SK-N-SH (cell line): ENCODE results near the gene FCRLB. TPM values are rescaled to one million over a fixed set of nuclear protein-coding genes. Genes with fewer than 3 reads are reported as not detected.
A peak's percentile ranks its signal among the peaks of the same experiment; 100 is the strongest.

Experiments used
- CTCF ChIA-PET: fragments of 300-600, 350-600 bp; formaldehyde crosslinking; extraction: SDS; loops from one replicate; lab custom pipeline; 2021; lab: Yijun Ruan, JAX
- POLR2A ChIA-PET: fragments of 350-600 bp; sonication (Branson Sonifier 250); formaldehyde crosslinking; extraction: SDS; loops from one replicate; lab custom pipeline; 2020; ENCODE audit warnings: antibody characterized with exemption, inconsistent platforms; lab: Yijun Ruan, JAX
- DNase-seq: peaks from one replicate; pipeline ENCODE4 v3.0.0; 2012
- H2AFZ ChIP-seq: fragments of 200-600 bp; sonication (generic); 2 replicates; pipeline ENCODE4 v1.8.1; 2016; ENCODE audit warnings: antibody characterized with exemption, mild to moderate bottlenecking, low read depth
- H3F3A ChIP-seq: fragments of 200-600 bp; sonication (generic); replicated peaks from 2 replicates; pipeline ENCODE3; 2016; ENCODE audit warnings: antibody characterized with exemption, mild to moderate bottlenecking; ENCODE audit not compliant: insufficient read depth
- H3K27ac ChIP-seq, 2 experiments: fragments of 200-500 bp in 1 of 2; fragments of 200-600 bp in 1 of 2; sonication (Bioruptor generic) in 1 of 2; sonication (generic), shearing (Covaris generic) in 1 of 2; 2 replicates each; pipeline versions ENCODE4 v1.5.1 to v1.6.1; 2014 to 2016; ENCODE audit warnings: low read depth in 2 of 2, inconsistent platforms in 1 of 2, low read length in 1 of 2, mild to moderate bottlenecking in 1 of 2, mixed read lengths in 1 of 2
- H3K27me3 ChIP-seq: fragments of 200-600 bp; sonication (generic), shearing (Covaris generic); 2 replicates; pipeline ENCODE4 v1.6.1; 2016; ENCODE audit warnings: mixed run types; ENCODE audit not compliant: insufficient read depth
- H3K36me3 ChIP-seq, 2 experiments: fragments of 200-500 bp in 1 of 2; fragments of 200-600 bp in 1 of 2; sonication (Bioruptor generic) in 1 of 2; sonication (generic) in 1 of 2; replicated peaks in 1 of 2; 2 replicates each; pipeline versions ENCODE3 to v1.5.1; 2014 to 2016; ENCODE audit warnings: low read length in 1 of 2, mild to moderate bottlenecking in 1 of 2; ENCODE audit not compliant: insufficient read depth in 2 of 2, control insufficient read depth in 1 of 2
- H3K4me1 ChIP-seq, 2 experiments: fragments of 200-500 bp in 1 of 2; fragments of 200-600 bp in 1 of 2; sonication (Bioruptor generic) in 1 of 2; sonication (generic), shearing (Covaris generic) in 1 of 2; 2 replicates each; pipeline versions ENCODE4 v1.5.1 to v1.6.1; 2014 to 2016; ENCODE audit warnings: low read depth in 1 of 2, low read length in 1 of 2, mixed run types in 1 of 2; ENCODE audit not compliant: insufficient read depth in 2 of 2, control insufficient read depth in 1 of 2
- H3K4me2 ChIP-seq: fragments of 200-600 bp; sonication (generic), shearing (Covaris generic); 2 replicates; pipeline ENCODE4 v1.6.1; 2017; ENCODE audit warnings: mixed run types
- H3K4me3 ChIP-seq, 2 experiments: fragments of 200-500 bp in 1 of 2; fragments of 200-600 bp in 1 of 2; sonication (Bioruptor generic) in 1 of 2; sonication (generic), shearing (Covaris generic) in 1 of 2; 2 replicates each; pipeline versions ENCODE4 v1.5.1 to v1.8.1; 2014 to 2016; ENCODE audit warnings: low read depth in 2 of 2, inconsistent platforms in 1 of 2, low read length in 1 of 2, mild to moderate bottlenecking in 1 of 2, mixed read lengths in 1 of 2, moderate library complexity in 1 of 2
- H3K79me2 ChIP-seq: fragments of 200-600 bp; sonication (generic); 2 replicates; pipeline ENCODE4 v1.8.1; 2017; ENCODE audit warnings: mild to moderate bottlenecking; ENCODE audit not compliant: insufficient read depth
- H3K9ac ChIP-seq: fragments of 200-600 bp; sonication (generic); 2 replicates; pipeline ENCODE4 v1.6.1; 2017; ENCODE audit warnings: mixed run types
- H3K9me2 ChIP-seq: fragments of 200-600 bp; sonication (generic); 2 replicates; pipeline ENCODE4 v1.6.1; 2017; ENCODE audit warnings: mixed run types
- H3K9me3 ChIP-seq: fragments of 200-600 bp; sonication (generic); 2 replicates; pipeline ENCODE4 v1.6.1; 2017; ENCODE audit warnings: mixed run types, mild to moderate bottlenecking, moderate library complexity
- H4K20me1 ChIP-seq: fragments of 200-600 bp; sonication (generic); 2 replicates; pipeline ENCODE4 v1.6.1; 2017; ENCODE audit warnings: mild to moderate bottlenecking, mixed run types; ENCODE audit not compliant: insufficient read depth
- ELF1 ChIP-seq: IDR thresholded peaks from 2 replicates; pipeline ENCODE4 v1.4.0; 2012
- EP300 ChIP-seq, 2 experiments: IDR thresholded peaks; 2 replicates each; pipeline versions ENCODE4 v1.4.0 to v1.6.1; 2012; ENCODE audit warnings: borderline replicate concordance in 1 of 2, low read depth in 1 of 2, low read length in 1 of 2
- GABPA ChIP-seq: IDR thresholded peaks from 2 replicates; pipeline ENCODE4 v1.4.0; 2012; ENCODE audit warnings: low read depth, mild to moderate bottlenecking
- JUND ChIP-seq: IDR thresholded peaks from 2 replicates; pipeline ENCODE4 v1.4.0; 2012
- MXI1 ChIP-seq: IDR thresholded peaks from 2 replicates; pipeline ENCODE4 v1.6.1; 2012; ENCODE audit warnings: mild to moderate bottlenecking, low read depth, low read length, improper control_type of control experiment
- NFIC ChIP-seq: IDR thresholded peaks from 2 replicates; pipeline ENCODE4 v1.4.0; 2012; ENCODE audit warnings: borderline replicate concordance
- POLR2AphosphoS5 ChIP-seq: IDR thresholded peaks from 2 replicates; pipeline ENCODE4 v1.6.1; 2012; ENCODE audit warnings: low read depth, low read length
- RAD21 ChIP-seq: IDR thresholded peaks from 2 replicates; pipeline ENCODE4 v1.6.1; 2012; ENCODE audit warnings: mild to moderate bottlenecking, low read length
- RCOR1 ChIP-seq: fragments of 150-350 bp; IDR thresholded peaks from 2 replicates; pipeline ENCODE4 v1.6.1; 2017; ENCODE audit warnings: antibody characterized with exemption, low read length
- RFX5 ChIP-seq: IDR thresholded peaks from 2 replicates; pipeline ENCODE4 v1.6.1; 2012; ENCODE audit warnings: mild to moderate bottlenecking, improper control_type of control experiment, low read length
- SMC3 ChIP-seq: IDR thresholded peaks from 2 replicates; pipeline ENCODE4 v1.6.1; 2012; ENCODE audit warnings: low read depth, low read length, improper control_type of control experiment
- TAF1 ChIP-seq: IDR thresholded peaks from 2 replicates; pipeline ENCODE4 v1.6.1; 2012; ENCODE audit warnings: low read depth, mild to moderate bottlenecking, low read length, moderate library complexity, borderline replicate concordance
- TCF12 ChIP-seq: IDR thresholded peaks from 2 replicates; pipeline ENCODE4 v1.4.0; 2012
- TEAD4 ChIP-seq: IDR thresholded peaks from 2 replicates; pipeline ENCODE4 v1.4.0; 2012; ENCODE audit warnings: mild to moderate bottlenecking, borderline replicate concordance; ENCODE audit not compliant: insufficient read depth
- YY1 ChIP-seq: IDR thresholded peaks from 2 replicates; pipeline ENCODE4 v1.4.0; 2012; ENCODE audit warnings: low read depth, mild to moderate bottlenecking
- WGBS: methylation state at CpG from one replicate; pipeline ENCODE4 v1.1.6; 2017; ENCODE audit warnings: low lambda C conversion rate; 5-methylcytosine and 5-hydroxymethylcytosine counted together
- polyA plus RNA-seq, 3 experiments: library from polyadenylated mRNA; depleted of rRNA; stranded (reverse); fragments of >200 nt; gene quantifications; 2 replicates each; pipeline ENCODE4 v1.2.3, GENCODE V29; 2012
- TF ChIP-seq, protein P1 (sequence below): fragments of 150-350 bp; IDR thresholded peaks from 2 replicates; pipeline ENCODE4 v1.6.1; 2017; ENCODE audit warnings: antibody characterized with exemption, low read length, low read depth, borderline replicate concordance
- TF ChIP-seq, protein P2 (sequence below): fragments of 200-600 bp; sonication (generic); IDR thresholded peaks from 2 replicates; pipeline ENCODE4 v1.6.1; 2017; ENCODE audit warnings: antibody characterized with exemption, mild to moderate bottlenecking, moderate library complexity
- TF ChIP-seq, protein P3 (sequence below): IDR thresholded peaks from 2 replicates; pipeline ENCODE4 v1.6.1; 2012; ENCODE audit warnings: mild to moderate bottlenecking, low read depth, low read length, moderate library complexity

Gene FCRLB
- polyA plus RNA-seq, 1 of the 3 experiments (the other 2 are of a cell fraction), result 2.6 TPM

DNA sequence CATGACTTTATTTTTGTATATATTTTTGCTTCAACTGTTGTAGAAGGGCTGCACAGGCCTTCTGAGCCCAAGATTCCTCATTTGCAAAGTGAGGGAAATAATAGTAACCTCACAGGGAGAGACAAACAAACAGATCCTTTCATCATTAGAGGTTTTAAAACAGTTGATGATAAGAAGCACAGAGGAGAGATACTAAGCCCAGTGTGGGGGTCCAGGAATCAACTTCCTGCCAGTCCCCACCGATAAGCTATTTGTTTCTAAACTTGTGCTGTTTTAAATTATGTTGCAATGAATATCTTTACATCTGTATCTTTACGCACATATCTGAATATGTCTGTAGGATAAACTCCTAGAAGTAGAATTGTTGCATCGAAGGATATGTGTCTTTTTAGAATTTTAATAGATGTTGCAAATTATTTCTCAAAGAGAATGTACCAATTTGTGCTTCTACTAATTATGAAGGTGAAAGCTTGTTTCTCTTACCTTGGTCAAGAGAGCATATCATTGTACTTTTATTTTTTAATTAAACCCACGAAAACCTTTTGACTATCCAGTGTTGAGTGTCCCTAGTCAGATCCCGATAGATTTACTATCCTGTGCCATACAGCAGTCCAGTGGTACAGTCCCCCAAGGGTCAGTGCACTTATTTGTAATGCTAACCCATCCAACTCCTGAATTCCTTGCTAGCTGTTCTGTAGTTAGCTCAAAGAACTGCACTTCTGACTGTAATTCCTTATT, 10.8 kb downstream of the FCRLB start:
- ChIA-PET POLR2A (no interaction called here), CTCF (interaction anchor here (1.2 to 2.3 kb wide), 2 partner anchors 9 to 84 kb away, joined by 3 to 18 read pairs; no protein-coding TSS in a partner anchor)
- H3K9me3 ChIP-seq, result no peaks in the 10 kb centered on the region
- TF ChIP-seq JUND (no peak), NFIC (no peak), RAD21 (no peak), EP300 (IDR thresholded peaks at IDR 0.05; ENCODE audit: borderline replicate concordance in 1 of 2, low read depth in 1 of 2, low read length in 1 of 2) (no peak), RFX5 (no peak), GABPA (no peak), TAF1 (no peak), YY1 (no peak), MXI1 (no peak), POLR2AphosphoS5 (no peak), TEAD4 (no peak), RCOR1 (no peak), TCF12 (no peak), SMC3 (no peak), ELF1 (no peak)
- TF ChIP-seq, protein P1, sequence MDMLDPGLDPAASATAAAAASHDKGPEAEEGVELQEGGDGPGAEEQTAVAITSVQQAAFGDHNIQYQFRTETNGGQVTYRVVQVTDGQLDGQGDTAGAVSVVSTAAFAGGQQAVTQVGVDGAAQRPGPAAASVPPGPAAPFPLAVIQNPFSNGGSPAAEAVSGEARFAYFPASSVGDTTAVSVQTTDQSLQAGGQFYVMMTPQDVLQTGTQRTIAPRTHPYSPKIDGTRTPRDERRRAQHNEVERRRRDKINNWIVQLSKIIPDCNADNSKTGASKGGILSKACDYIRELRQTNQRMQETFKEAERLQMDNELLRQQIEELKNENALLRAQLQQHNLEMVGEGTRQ, result no peak
- TF ChIP-seq, protein P2, sequence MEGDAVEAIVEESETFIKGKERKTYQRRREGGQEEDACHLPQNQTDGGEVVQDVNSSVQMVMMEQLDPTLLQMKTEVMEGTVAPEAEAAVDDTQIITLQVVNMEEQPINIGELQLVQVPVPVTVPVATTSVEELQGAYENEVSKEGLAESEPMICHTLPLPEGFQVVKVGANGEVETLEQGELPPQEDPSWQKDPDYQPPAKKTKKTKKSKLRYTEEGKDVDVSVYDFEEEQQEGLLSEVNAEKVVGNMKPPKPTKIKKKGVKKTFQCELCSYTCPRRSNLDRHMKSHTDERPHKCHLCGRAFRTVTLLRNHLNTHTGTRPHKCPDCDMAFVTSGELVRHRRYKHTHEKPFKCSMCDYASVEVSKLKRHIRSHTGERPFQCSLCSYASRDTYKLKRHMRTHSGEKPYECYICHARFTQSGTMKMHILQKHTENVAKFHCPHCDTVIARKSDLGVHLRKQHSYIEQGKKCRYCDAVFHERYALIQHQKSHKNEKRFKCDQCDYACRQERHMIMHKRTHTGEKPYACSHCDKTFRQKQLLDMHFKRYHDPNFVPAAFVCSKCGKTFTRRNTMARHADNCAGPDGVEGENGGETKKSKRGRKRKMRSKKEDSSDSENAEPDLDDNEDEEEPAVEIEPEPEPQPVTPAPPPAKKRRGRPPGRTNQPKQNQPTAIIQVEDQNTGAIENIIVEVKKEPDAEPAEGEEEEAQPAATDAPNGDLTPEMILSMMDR, result no peak
- TF ChIP-seq, protein P3, sequence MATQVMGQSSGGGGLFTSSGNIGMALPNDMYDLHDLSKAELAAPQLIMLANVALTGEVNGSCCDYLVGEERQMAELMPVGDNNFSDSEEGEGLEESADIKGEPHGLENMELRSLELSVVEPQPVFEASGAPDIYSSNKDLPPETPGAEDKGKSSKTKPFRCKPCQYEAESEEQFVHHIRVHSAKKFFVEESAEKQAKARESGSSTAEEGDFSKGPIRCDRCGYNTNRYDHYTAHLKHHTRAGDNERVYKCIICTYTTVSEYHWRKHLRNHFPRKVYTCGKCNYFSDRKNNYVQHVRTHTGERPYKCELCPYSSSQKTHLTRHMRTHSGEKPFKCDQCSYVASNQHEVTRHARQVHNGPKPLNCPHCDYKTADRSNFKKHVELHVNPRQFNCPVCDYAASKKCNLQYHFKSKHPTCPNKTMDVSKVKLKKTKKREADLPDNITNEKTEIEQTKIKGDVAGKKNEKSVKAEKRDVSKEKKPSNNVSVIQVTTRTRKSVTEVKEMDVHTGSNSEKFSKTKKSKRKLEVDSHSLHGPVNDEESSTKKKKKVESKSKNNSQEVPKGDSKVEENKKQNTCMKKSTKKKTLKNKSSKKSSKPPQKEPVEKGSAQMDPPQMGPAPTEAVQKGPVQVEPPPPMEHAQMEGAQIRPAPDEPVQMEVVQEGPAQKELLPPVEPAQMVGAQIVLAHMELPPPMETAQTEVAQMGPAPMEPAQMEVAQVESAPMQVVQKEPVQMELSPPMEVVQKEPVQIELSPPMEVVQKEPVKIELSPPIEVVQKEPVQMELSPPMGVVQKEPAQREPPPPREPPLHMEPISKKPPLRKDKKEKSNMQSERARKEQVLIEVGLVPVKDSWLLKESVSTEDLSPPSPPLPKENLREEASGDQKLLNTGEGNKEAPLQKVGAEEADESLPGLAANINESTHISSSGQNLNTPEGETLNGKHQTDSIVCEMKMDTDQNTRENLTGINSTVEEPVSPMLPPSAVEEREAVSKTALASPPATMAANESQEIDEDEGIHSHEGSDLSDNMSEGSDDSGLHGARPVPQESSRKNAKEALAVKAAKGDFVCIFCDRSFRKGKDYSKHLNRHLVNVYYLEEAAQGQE, result no peak
- WGBS, result 43% methylated on average over 5 of the region's 5 CpGs
- H4K20me1 ChIP-seq, result no peaks in the 10 kb centered on the region
- no peaks in the 10 kb centered on the region for H3K36me3 ChIP-seq
- no peaks in the 10 kb centered on the region for H3K27me3 ChIP-seq
- peak overlapping the region in 1 of 2 experiments; percentile 83; a peak in 1 of 4 replicates for H3K27ac ChIP-seq
- no peak overlapping the region for H3K9ac ChIP-seq
- H3K4me1 ChIP-seq, result peaks cover 4 to 9% of the 10 kb centered on the region in 2 experiments; a peak in 2 of 4 replicates
- H3K4me3 ChIP-seq, result no peak overlapping the region
- H3F3A ChIP-seq, result peaks cover 23% of the 10 kb centered on the region
- H3K4me2 ChIP-seq, result no peak overlapping the region
- H3K79me2 ChIP-seq, result no peaks in the 10 kb centered on the region
- H3K9me2 ChIP-seq, result no peaks in the 10 kb centered on the region
- no peak for DNase-seq
- H2AFZ ChIP-seq, result no peak overlapping the region
